ENCODE results near the gene CAPZB. TPM values are rescaled to one million over a fixed set of nuclear protein-coding genes. Genes with fewer than 3 reads are reported as not detected.

CAPZB gene
- total and polyA plus RNA-seq, 11 donors: 77.8 to 348 (median 237) TPM

DNA sequence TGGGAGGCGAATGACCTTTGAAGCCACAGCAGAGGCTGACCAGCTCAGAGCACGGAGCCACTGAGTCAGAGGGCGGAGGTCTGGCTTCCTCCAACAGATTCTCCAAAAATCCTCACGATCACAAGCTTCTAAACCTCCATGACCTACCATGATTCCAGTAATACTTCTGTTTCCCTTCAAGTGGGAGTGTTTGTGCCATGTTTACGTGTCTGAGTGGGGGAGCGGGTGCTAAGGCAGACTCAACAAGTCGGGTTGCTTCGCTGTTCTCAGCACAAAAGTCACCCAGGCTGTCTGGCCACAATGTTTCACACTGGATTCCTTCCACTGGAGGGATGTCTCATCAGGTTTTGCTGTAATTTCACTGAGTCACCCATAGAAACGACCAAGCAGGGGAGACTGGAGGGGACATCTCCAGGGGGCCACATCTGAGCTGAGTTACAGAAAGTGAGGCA is 87.0 kb downstream of the CAPZB start:
- ATAC-seq (no peak), DNase-seq (no peak)
- intact Hi-C loops (cut with DNase I): loop anchor here in 6 of 10 donors (5.0 to 10.0 kb wide), 6 partner anchors 34 to 186 kb away; partner anchors contain the start of gene CAPZB (in 1 of the 6)
- peaks cover 0 to 69% (median 45%) of the 10 kb centered on the region in 12 donors for H3K4me1 ChIP-seq
- H3K4me3 ChIP-seq: no peak overlapping the region
- H3K27ac ChIP-seq: peak overlapping the region in 1 of 12 donors; percentile 73
- WGBS, 4 donors: 85 to 88% (median 86%) methylated on average over 9 of the region's 9 CpGs
- H3K27me3 ChIP-seq: no peaks in the 10 kb centered on the region
- H3K9me3 ChIP-seq: no peaks in the 10 kb centered on the region
- TF ChIP-seq POLR2A (IDR thresholded peaks at IDR 0.05): no peak
- TF ChIP-seq, protein P1, sequence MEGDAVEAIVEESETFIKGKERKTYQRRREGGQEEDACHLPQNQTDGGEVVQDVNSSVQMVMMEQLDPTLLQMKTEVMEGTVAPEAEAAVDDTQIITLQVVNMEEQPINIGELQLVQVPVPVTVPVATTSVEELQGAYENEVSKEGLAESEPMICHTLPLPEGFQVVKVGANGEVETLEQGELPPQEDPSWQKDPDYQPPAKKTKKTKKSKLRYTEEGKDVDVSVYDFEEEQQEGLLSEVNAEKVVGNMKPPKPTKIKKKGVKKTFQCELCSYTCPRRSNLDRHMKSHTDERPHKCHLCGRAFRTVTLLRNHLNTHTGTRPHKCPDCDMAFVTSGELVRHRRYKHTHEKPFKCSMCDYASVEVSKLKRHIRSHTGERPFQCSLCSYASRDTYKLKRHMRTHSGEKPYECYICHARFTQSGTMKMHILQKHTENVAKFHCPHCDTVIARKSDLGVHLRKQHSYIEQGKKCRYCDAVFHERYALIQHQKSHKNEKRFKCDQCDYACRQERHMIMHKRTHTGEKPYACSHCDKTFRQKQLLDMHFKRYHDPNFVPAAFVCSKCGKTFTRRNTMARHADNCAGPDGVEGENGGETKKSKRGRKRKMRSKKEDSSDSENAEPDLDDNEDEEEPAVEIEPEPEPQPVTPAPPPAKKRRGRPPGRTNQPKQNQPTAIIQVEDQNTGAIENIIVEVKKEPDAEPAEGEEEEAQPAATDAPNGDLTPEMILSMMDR (IDR thresholded peaks at IDR 0.05): peak in 4 of 12 donors; percentile 8 to 20 (median 15)
- H3K36me3 ChIP-seq: peaks cover 0 to 52% (median 4%) of the 10 kb centered on the region in 9 donors

DNA sequence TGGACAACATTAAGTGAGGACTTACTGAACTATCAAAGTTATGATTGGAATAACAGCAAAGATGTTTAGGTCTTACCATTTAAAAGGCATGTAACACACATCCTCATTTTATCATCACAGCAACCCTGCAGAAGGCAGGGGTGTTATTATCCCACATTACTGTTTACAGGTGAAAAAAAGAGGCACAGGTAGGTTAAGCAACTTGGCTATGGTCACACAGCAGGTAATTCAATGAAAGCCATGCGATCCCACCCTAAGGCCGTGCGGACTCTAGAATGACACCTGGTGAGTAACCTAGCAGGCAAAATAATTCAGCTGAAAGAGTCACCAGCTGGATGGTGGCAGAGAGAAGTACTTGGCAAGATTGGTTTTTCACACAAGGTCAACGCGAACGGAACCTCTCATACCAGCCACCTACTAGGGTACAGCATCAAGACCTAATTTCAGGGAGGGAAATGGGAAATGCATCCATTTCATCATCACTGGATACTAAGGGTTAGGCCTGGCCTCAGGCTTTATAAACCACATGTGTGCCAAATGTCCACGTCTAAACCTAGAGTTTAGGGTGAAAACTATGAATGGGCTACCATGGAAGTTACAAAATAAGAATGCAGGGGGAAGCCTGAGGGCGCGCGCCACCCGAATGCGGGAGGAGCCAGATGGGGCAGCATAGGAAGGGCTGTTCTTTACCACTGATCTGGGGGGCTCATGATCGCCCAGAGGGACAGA is 88.0 kb downstream of the CAPZB start:
- ATAC-seq: no peak
- peaks cover 0 to 69% (median 41%) of the 10 kb centered on the region in 12 donors for H3K4me1 ChIP-seq
- no peak for DNase-seq
- no peak for TF ChIP-seq POLR2A (IDR thresholded peaks at IDR 0.05)
- TF ChIP-seq, protein P1 (IDR thresholded peaks at IDR 0.05): no peak
- H3K27me3 ChIP-seq: no peaks in the 10 kb centered on the region
- peaks cover 0 to 42% (median 4%) of the 10 kb centered on the region in 9 donors for H3K36me3 ChIP-seq
- no peak overlapping the region for H3K27ac ChIP-seq
- no peaks in the 10 kb centered on the region for H3K9me3 ChIP-seq
- 86 to 93% (median 91%) methylated on average over 13 of the region's 13 CpGs for WGBS, 4 donors
- intact Hi-C loops (cut with DNase I): loop anchor here in 6 of 10 donors (5.0 to 10.0 kb wide), 6 partner anchors 35 to 187 kb away; partner anchors contain the start of gene CAPZB (in 1 of the 6)
- H3K4me3 ChIP-seq: no peak overlapping the region

DNA sequence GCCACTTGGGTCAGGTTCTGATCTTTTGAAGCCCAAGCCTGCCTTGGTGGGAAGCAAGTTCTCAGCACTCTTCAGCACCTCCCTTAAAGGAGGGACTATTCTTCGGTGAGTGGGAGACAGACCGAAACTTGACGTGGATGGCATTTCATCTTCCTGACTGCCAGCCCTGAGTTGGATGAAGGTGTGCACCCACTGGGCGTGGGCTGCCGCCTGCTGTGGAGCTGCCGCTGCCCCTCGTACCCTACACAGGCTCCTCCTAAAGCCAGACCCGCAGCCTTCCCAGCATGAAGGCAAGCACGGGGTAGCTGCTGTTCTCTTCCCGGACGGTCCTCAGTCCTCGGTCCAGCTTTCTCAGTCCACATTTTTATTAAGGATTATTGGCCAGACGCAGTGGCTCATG is 89.1 kb downstream of the CAPZB start:
- no peak for ATAC-seq
- Histone ChIP-seq H3K4me3 (no peak overlapping the region), H3K9me3 (no peaks in the 10 kb centered on the region), H3K36me3 (peaks cover 0 to 34% (median 4%) of the 10 kb centered on the region in 9 donors), H3K27me3 (no peaks in the 10 kb centered on the region), H3K4me1 (peaks cover 0 to 69% (median 41%) of the 10 kb centered on the region in 12 donors), H3K27ac (no peak overlapping the region)
- no peak for DNase-seq
- intact Hi-C loops (cut with DNase I): loop anchor here in 6 of 10 donors (5.0 to 10.0 kb wide), 6 partner anchors 36 to 189 kb away; partner anchors contain the start of gene CAPZB (in 1 of the 6)
- TF ChIP-seq, protein P1 (IDR thresholded peaks at IDR 0.05): no peak
- no peak for TF ChIP-seq POLR2A (IDR thresholded peaks at IDR 0.05)
- WGBS, 4 donors: 91 to 96% (median 95%) methylated on average over 13 of the region's 13 CpGs

- Histone ChIP-seq H3K27me3 (no peaks in the 10 kb centered on the region), H3K4me1 (peaks cover 0 to 69% (median 40%) of the 10 kb centered on the region in 12 donors), H3K9me3 (no peaks in the 10 kb centered on the region), H3K4me3 (no peak overlapping the region), H3K36me3 (peaks cover 0 to 31% (median 4%) of the 10 kb centered on the region in 9 donors), H3K27ac (no peak overlapping the region)
- WGBS, 4 donors: 85 to 92% (median 90%) methylated on average over 16 of the region's 16 CpGs
- TF ChIP-seq, protein P1 (IDR thresholded peaks at IDR 0.05): no peak
- TF ChIP-seq POLR2A (IDR thresholded peaks at IDR 0.05): no peak
- ATAC-seq (no peak), DNase-seq (no peak)
- intact Hi-C loops (cut with DNase I): loop anchor here in 6 of 10 donors (5.0 to 10.0 kb wide), 6 partner anchors 37 to 189 kb away; partner anchors contain the start of gene CAPZB (in 1 of the 6)
Measured at GRCh38 chr1:19395678-19396192, 89.6 kb downstream of the CAPZB start.
